Fibroblast of lung (primary cell): ENCODE measurements around the gene ENO1. TPM values are rescaled to one million over a fixed set of nuclear protein-coding genes. Genes with fewer than 3 reads are reported as not detected.
"Not testable (repeated sequence)": the region's sequence is repeated elsewhere in the genome, so short reads cannot be mapped to it uniquely, and the experiment has no call there.

Experiments
- DNase-seq, 2 donors: peaks; one replicate each; pipeline versions ENCODE4 v3.0.0 to v3.0.0-alpha.2; 2010; ENCODE audit warnings: low read depth in 2 of 2
- H2AFZ ChIP-seq: 2 replicates; pipeline ENCODE4 v1.5.1; 2012; ENCODE audit warnings: low read length, control low read depth, inconsistent platforms
- H3K27ac ChIP-seq: 2 replicates; pipeline ENCODE4 v1.5.1; 2011; ENCODE audit warnings: low read length, control low read depth; ENCODE audit not compliant: insufficient read depth
- H3K27me3 ChIP-seq: 2 replicates; pipeline ENCODE4 v1.5.1; 2011; ENCODE audit warnings: mild to moderate bottlenecking, low read length; ENCODE audit not compliant: control insufficient read depth, insufficient read depth
- H3K36me3 ChIP-seq: 2 replicates; pipeline ENCODE4 v1.5.1; 2011; ENCODE audit warnings: low read length; ENCODE audit not compliant: control insufficient read depth, insufficient read depth
- H3K4me1 ChIP-seq: 2 replicates; pipeline ENCODE4 v1.5.1; 2011; ENCODE audit warnings: low read length; ENCODE audit not compliant: control insufficient read depth, insufficient read depth; ENCODE audit errors: extremely low read depth
- H3K4me2 ChIP-seq: 2 replicates; pipeline ENCODE4 v1.5.1; 2011; ENCODE audit warnings: low read length, control low read depth; ENCODE audit not compliant: insufficient read depth; ENCODE audit errors: extremely low read depth
- H3K4me3 ChIP-seq, 4 experiments: fragments of 200-600 bp in 1 of 4; sonication (generic) in 1 of 4; replicated peaks in 1 of 4; 2 replicates each; pipeline ENCODE4 v1.5.1; 2011 to 2016; ENCODE audit warnings: low read length in 4 of 4, low read depth in 3 of 4, mild to moderate bottlenecking in 3 of 4, control low read depth in 2 of 4, inconsistent platforms in 1 of 4, mixed read lengths in 1 of 4; ENCODE audit not compliant: insufficient read depth in 1 of 4; ENCODE audit errors: control extremely low read depth in 1 of 4
- H3K79me2 ChIP-seq: 2 replicates; pipeline ENCODE4 v1.5.1; 2012; ENCODE audit warnings: mild to moderate bottlenecking, low read length, inconsistent platforms; ENCODE audit not compliant: control insufficient read depth, insufficient read depth
- H3K9ac ChIP-seq: 2 replicates; pipeline ENCODE4 v1.5.1; 2011; ENCODE audit warnings: mild to moderate bottlenecking, low read length, control low read depth; ENCODE audit not compliant: insufficient read depth
- H3K9me3 ChIP-seq: 2 replicates; pipeline ENCODE4 v1.5.1; 2012; ENCODE audit warnings: low read depth, low read length; ENCODE audit not compliant: control insufficient read depth, insufficient read depth
- H4K20me1 ChIP-seq: 2 replicates; pipeline ENCODE4 v1.5.1; 2011; ENCODE audit warnings: low read length; ENCODE audit not compliant: control insufficient read depth, insufficient read depth; ENCODE audit errors: extremely low read depth
- CTCF ChIP-seq, 2 donors: IDR thresholded peaks in 1 of 2; conservative IDR thresholded peaks in 1 of 2; 1 replicate in 1 of 2; 2 replicates in 1 of 2; pipeline ENCODE4 v1.5.1; 2011 to 2012; ENCODE audit warnings: low read length in 2 of 2, control low read depth in 1 of 2, inconsistent platforms in 1 of 2, low read depth in 1 of 2, mild to moderate bottlenecking in 1 of 2
- EZH2 ChIP-seq: IDR thresholded peaks from 2 replicates; pipeline ENCODE4 v1.5.1; 2012; ENCODE audit warnings: low read length, control low read depth, mild to moderate bottlenecking; ENCODE audit errors: missing control alignments
- polyA plus RNA-seq, 2 donors: library from polyadenylated mRNA; depleted of rRNA in 1 of 2; stranded (reverse) in 1 of 2; unstranded in 1 of 2; fragments of >200 nt; gene quantifications; 2 replicates each; pipeline ENCODE4 v1.2.1, GENCODE V29; 2011 to 2012; ENCODE audit warnings: missing spikeins in 1 of 2
- total RNA-seq: library from RNA; depleted of rRNA; stranded (reverse); fragments of >200 nt; gene quantifications from 2 replicates; pipeline ENCODE4 v1.2.1, GENCODE V29; 2014

Gene ENO1
- total and polyA plus RNA-seq, 2 donors (not counting 1 experiment from before 2014, with no cell fraction given), result 963 to 1,177 TPM

GRCh38 chr1:8821084-8821483 lies 57.4 kb downstream of the ENO1 start:
- H4K20me1 ChIP-seq, result no peaks in the 10 kb centered on the region
- no peak overlapping the region for H3K9ac ChIP-seq
- H3K27ac ChIP-seq, result no peak overlapping the region
- H3K4me3 ChIP-seq, result no peak overlapping the region
- no peak overlapping the region for H2AFZ ChIP-seq
- H3K36me3 ChIP-seq, result no peaks in the 10 kb centered on the region
- no peak for DNase-seq
- TF ChIP-seq EZH2 (no peak), CTCF (conservative IDR thresholded peaks at IDR 0.05 in 1 of 2, IDR thresholded peaks at IDR 0.05 in 1 of 2; ENCODE audit: low read depth in 1 of 2, low read length in 2 of 2) (no peak)
- H3K27me3 ChIP-seq, result no peaks in the 10 kb centered on the region
- no peaks in the 10 kb centered on the region for H3K79me2 ChIP-seq
- H3K4me2 ChIP-seq, result no peak overlapping the region
- no peaks in the 10 kb centered on the region for H3K9me3 ChIP-seq
- peaks cover 2% of the 10 kb centered on the region for H3K4me1 ChIP-seq

GRCh38 chr1:8818789-8819188 lies 59.7 kb downstream of the ENO1 start:
- not testable (repeated sequence) for H3K9ac ChIP-seq, H3K27ac ChIP-seq, H3K9me3 ChIP-seq, H4K20me1 ChIP-seq, H3K36me3 ChIP-seq, DNase-seq, H3K27me3 ChIP-seq, H3K4me1 ChIP-seq, H3K79me2 ChIP-seq, H2AFZ ChIP-seq, H3K4me2 ChIP-seq
- H3K4me3 ChIP-seq, result peak overlapping the region in 1 of 4 experiments; percentile 73

- peak overlapping the region; percentile 50 for H2AFZ ChIP-seq
- H3K4me3 ChIP-seq, result peak overlapping the region; percentile 48 to 83 (median 66)
- no peak for TF ChIP-seq EZH2
- TF ChIP-seq CTCF (conservative IDR thresholded peaks at IDR 0.05 in 1 of 2, IDR thresholded peaks at IDR 0.05 in 1 of 2; ENCODE audit: low read depth in 1 of 2, low read length in 2 of 2), result no peak
- no peaks in the 10 kb centered on the region for H3K27me3 ChIP-seq
- peaks cover 2% of the 10 kb centered on the region for H3K4me1 ChIP-seq
- peaks cover 3% of the 10 kb centered on the region for H3K79me2 ChIP-seq
- peak overlapping the region; percentile 89 for H3K4me2 ChIP-seq
- H3K9ac ChIP-seq, result peak overlapping the region; percentile 45
- H3K36me3 ChIP-seq, result no peaks in the 10 kb centered on the region
- peak overlapping the region; percentile 85 for H3K27ac ChIP-seq
- no peaks in the 10 kb centered on the region for H3K9me3 ChIP-seq
- H4K20me1 ChIP-seq, result no peaks in the 10 kb centered on the region
- DNase-seq, result peak; percentile 75 to 82
Measured at GRCh38 chr1:8818325-8818775, 60.1 kb downstream of the ENO1 start.
